Eye (tissue), 1 donor: ENCODE measurements around the gene MEGF11.
A peak's percentile ranks its signal among the peaks of the same experiment; 100 is the strongest.

Experiments
- DNase-seq: peaks from one replicate; pipeline ENCODE4 v3.0.0-alpha.2; 2015

MEGF11 gene

GRCh38 chr15:65929573-65929972 lies 324.0 kb downstream of the MEGF11 start:
- DNase-seq = no peak

DNA sequence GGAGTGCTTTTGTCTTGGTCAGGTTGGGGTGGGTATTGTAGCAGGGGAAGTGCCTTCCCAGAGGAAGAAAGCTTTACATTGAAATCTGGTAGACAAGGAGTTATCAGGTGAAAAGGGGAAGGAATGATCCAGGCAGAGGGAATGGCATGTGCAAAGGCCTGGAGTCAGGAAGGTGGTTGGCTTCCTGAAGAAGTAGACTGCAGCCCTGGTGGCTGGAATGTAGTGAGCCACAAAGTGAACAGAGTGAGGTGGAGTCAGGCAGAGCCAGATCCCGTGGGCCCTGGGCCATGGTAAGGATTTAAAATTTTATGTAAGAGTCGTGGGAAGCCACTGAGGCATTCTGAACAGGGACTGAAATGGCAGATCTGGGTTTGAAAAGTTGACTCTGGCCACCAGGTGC lies 326.0 kb downstream of the MEGF11 start:
- no peak for DNase-seq

GRCh38 chr15:65926899-65927298 lies 326.7 kb downstream of the MEGF11 start:
- no peak for DNase-seq

DNA sequence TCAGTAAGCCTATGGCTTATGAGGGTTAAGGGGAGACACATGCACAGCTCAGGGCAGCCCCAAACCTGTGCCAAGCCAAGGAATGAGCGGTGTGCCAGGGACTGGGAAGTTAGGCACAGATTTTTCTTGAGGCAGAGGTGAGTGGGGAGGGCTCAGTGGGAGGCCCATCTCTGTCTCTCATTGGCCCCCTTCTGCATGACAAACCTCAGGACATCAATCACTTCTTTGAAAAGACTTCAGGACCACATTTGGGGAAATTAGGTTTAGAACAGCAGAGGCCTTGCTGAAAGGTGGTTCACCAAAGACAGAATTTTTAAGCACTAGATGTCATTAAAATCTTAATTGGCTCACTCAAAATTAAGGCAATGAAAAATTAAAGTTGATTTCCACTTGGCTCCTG lies 327.1 kb downstream of the MEGF11 start:
- no peak for DNase-seq

DNA sequence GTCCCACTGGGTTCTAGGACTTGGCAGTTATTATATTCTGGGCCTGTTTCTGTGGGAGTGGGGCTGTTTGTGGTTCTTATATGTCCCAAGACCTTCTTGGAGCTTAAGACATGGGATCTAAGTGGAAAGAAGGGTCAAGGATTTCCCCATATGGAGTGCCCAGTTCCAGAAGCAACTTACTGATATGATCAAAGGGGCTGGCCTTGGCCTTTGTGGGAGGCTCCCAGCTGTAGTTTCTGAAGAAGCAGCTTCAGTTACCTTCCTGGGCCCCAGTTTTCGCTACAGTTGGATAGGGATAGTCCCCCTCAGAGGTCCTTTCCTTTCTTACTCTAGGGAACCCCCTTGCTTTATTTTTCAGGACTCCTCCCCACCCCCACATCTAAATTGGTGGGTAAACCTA lies 328.2 kb downstream of the MEGF11 start:
- DNase-seq = no peak

GRCh38 chr15:65924004-65924403 lies 329.5 kb downstream of the MEGF11 start:
- no peak for DNase-seq

- DNase-seq = no peak
Measured at GRCh38 chr15:65923264-65923663, 330.3 kb downstream of the MEGF11 start.

GRCh38 chr15:65922621-65923020 lies 330.9 kb downstream of the MEGF11 start:
- no peak for DNase-seq

GRCh38 chr15:65921780-65922179 lies 331.8 kb downstream of the MEGF11 start:
- DNase-seq = no peak

DNA sequence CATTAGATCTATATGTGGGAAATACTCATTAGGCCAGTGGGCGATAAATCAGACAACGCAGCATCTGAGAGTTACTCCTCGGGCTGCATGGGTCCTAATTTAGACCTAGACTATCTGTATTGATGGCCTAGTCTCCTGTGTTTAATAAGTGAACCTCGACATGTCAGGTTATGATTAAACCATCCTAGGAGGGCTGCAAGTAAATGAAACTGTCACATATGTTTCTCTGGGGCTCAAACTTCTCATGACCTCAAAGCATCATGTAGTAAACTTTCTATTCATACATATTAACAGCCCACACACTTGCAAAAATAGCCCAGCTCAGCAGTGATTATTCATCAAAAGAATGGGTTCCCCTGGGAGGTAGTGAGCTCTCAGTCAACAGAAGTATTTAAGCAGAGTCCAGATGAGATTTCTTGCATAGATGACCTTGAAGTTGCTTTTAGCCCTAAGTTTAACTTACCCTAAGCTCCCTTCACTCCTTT lies 332.7 kb downstream of the MEGF11 start:
- DNase-seq = no peak

DNA sequence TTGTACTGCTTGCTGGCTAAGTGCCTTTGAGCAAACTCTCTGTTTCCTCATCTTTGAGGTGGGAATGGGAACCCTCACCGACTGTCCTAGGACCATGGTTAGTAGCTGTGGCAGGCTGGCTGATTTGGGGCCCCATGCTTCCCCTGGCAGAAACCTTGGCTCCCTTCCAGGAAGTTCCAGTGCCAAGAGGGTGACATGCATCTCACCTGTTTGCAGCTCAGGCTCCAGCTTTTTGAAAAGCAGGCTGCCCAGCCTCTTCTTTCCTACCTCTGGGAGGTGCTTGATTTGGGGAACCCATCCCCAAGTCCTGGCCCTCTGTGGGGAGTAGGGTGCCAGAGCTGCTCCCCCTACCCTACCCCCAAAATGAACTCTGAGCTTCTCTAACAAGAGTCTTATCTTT lies 333.4 kb downstream of the MEGF11 start:
- no peak for DNase-seq

DNA sequence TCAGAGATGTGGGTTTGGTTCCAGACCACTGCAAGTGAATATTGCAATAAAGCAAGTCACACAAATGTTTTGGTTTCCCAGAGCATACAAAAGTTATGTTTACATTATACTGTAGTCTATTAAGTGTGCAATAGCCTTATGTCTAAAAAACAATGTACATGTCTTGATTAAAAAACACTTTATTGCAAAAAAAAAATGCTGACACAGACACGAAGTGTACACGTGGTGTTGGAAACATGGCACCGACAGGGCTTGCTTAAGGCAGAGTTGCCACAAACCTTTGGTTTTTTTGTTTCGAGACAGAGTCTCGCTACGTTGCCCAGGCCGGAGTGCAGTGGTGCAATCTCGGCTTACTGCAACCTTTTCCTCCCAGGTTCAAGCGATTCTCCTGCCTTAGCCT lies 334.2 kb downstream of the MEGF11 start:
- no peak for DNase-seq

- DNase-seq = no peak
Measured at GRCh38 chr15:65918945-65919344, 334.6 kb downstream of the MEGF11 start.

- no peak for DNase-seq
Measured at GRCh38 chr15:65918357-65918920, 335.1 kb downstream of the MEGF11 start.

GRCh38 chr15:65917936-65918335 lies 335.6 kb downstream of the MEGF11 start:
- DNase-seq = no peak

- DNase-seq = no peak
Measured at GRCh38 chr15:65917407-65917756, 336.2 kb downstream of the MEGF11 start.

DNA sequence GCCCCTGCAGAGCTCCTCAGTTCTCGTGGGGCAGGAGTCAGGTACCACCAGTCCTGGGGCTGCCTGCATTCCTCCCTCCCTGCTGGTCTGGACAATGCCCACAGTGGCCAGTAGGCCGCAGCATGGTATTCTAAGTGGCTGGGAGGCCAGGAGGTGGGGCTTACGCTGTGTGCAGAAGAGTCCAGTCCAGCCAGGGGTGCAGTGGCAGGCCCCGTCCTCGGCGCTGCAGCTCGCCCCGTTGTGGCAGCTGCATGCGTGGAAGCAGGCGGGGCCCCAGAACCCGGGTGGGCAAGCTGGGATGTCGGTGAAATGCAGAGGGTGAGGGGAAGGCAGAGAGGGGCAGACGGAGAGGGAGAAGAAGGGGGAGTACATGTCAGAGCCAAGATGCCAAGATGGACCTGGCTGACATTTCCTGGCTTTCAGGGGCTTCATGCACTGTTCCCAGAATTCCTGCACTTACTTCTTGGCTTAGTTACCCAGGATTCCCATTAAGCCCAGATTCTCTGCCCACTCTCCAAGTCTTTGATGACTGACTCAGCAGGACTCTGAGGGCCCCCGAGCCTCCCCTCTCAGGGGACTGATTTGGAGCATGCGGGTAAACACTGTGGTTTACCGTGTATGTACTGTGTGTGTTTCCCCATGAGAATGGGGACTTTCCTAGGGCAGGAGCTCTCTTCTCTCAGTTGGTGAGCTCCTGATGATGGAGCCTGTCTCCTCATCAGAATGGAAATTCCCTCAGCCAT lies 336.7 kb downstream of the MEGF11 start:
- DNase-seq = peak; percentile 87

- DNase-seq = no peak
Measured at GRCh38 chr15:65916041-65916663, 337.4 kb downstream of the MEGF11 start.

- no peak for DNase-seq
Measured at GRCh38 chr15:65914981-65915925, 338.3 kb downstream of the MEGF11 start.

DNA sequence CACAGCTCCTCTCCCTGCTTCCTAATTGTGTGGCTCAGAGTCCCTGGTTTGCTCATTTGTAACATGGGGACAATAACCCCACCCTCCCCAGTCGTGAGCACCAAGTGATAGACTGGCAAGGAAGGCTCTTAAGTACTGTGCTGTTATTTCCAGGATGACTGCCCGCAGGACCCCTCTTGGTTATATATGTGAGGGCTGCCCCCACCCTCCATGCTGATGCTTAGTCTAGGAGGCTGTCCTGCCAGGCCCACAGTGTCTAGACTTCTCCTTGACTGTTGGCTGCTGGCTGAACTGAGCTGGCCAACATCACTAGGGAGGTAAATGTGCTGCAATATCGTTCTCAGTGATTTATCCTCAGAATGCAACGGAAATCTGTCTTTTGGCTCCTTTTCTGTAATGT lies 339.2 kb downstream of the MEGF11 start:
- no peak for DNase-seq

- DNase-seq = no peak
Measured at GRCh38 chr15:65913631-65914199, 339.8 kb downstream of the MEGF11 start.

GRCh38 chr15:65912235-65912634 lies 341.3 kb downstream of the MEGF11 start:
- DNase-seq = no peak

DNA sequence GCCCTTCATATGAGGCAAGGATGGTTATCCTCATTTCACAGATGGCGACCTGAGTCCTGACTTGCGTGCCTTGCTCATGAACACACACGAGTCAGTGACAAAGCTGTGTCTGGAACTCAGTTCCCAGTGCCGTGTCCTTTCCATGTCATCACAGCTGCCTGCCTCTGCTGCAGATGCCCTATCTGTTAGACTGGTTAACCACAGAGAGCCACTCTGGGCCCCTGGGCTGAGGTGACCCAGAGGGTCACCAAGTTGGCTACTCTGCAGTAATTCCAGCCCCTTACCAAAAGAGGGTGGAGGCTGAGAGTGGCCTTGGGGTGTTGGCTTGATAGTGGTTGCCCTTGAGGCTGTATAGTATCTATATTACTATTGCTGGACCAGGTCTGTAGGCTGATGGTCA lies 343.2 kb downstream of the MEGF11 start:
- DNase-seq = no peak
